Stomach (tissue), 4 donors: Measurements from ENCODE around the gene MCRS1.

ENCODE experiments used
- EP300 ChIP-seq: sonication (generic); formaldehyde crosslinking; IDR thresholded peaks from one replicate; pipeline ENCODE4 v1.6.1; 2017; ENCODE audit warnings: antibody characterized with exemption
- POLR2AphosphoS5 ChIP-seq, 3 donors: sonication (generic); formaldehyde crosslinking; IDR thresholded peaks; one replicate each; pipeline ENCODE4 v1.6.1; 2016; ENCODE audit warnings: antibody characterized with exemption in 3 of 3
- TF ChIP-seq, protein P1 (sequence below), 7 experiments: fragments of 450-650 bp in 4 of 7; fragments of 200-600 bp in 3 of 7; sonication (generic) in 3 of 7; IDR thresholded peaks; one replicate each; pipeline ENCODE4 v1.5.1; 2016 to 2019; ENCODE audit warnings: antibody characterized with exemption in 7 of 7, control low read depth in 2 of 7, mild to moderate bottlenecking in 1 of 7

DNA sequence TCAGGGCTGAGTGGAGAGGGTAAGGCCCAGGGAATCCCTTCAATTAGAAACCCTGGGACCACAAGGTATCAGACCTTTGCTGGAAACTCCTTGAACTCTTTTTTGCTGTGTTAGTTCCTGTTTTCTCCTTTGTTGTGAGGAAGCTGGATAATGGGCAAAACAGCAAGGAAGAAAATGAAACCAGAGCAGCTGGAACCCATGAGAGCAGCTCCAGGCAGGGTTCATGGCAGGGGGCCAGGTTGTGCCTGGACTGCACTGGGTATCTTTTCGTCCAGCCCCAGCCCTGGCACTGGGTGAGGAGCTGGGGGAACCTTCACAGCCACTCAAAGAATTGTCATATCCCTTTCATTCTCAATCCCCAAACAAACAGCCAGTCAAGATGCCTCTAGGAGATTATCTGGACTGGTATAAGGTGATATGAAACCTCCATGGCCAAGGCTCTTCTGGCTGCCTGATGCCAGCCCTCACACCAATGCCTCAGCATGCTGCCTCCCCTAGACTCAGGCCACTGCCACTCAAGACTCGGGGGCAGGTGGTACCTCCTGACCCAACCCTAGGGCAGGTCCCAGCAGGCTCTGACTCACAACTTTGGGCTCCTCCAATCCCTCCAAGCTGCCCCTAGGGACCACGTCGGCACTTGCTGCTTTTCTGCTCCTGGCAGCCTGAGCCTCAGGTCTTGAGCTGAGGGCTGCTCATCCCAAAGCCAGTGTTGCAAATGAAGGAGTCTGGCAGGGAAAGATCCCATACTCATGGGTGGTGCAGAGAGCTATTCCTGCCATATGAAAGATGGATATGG lies 21.0 kb upstream of the MCRS1 start:
- TF ChIP-seq, protein P1, sequence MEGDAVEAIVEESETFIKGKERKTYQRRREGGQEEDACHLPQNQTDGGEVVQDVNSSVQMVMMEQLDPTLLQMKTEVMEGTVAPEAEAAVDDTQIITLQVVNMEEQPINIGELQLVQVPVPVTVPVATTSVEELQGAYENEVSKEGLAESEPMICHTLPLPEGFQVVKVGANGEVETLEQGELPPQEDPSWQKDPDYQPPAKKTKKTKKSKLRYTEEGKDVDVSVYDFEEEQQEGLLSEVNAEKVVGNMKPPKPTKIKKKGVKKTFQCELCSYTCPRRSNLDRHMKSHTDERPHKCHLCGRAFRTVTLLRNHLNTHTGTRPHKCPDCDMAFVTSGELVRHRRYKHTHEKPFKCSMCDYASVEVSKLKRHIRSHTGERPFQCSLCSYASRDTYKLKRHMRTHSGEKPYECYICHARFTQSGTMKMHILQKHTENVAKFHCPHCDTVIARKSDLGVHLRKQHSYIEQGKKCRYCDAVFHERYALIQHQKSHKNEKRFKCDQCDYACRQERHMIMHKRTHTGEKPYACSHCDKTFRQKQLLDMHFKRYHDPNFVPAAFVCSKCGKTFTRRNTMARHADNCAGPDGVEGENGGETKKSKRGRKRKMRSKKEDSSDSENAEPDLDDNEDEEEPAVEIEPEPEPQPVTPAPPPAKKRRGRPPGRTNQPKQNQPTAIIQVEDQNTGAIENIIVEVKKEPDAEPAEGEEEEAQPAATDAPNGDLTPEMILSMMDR (IDR thresholded peaks at IDR 0.05) = no peak
- TF ChIP-seq POLR2AphosphoS5 (IDR thresholded peaks at IDR 0.05) = no peak
- no peak for TF ChIP-seq EP300
